Gastrocnemius medialis (tissue), 4 donors: ENCODE data around the gene CLSTN3.
"Not testable (repeated sequence)": the region's sequence is repeated elsewhere in the genome, so short reads cannot be mapped to it uniquely, and the experiment has no call there.

Experiments used
- CTCF ChIP-seq, 5 experiments: fragments of 450-650 bp in 3 of 5; fragments of 200-600 bp in 2 of 5; sonication (generic) in 2 of 5; IDR thresholded peaks in 4 of 5; conservative IDR thresholded peaks in 1 of 5; 1 replicate in 4 of 5; 2 replicates in 1 of 5; pipeline ENCODE4 v1.5.1; 2016 to 2019; ENCODE audit warnings: antibody characterized with exemption in 5 of 5, mild to moderate bottlenecking in 3 of 5, moderate library complexity in 3 of 5
- POLR2A ChIP-seq, 2 donors: fragments of 450-650 bp; IDR thresholded peaks; one replicate each; pipeline ENCODE4 v1.6.1; 2017; ENCODE audit warnings: antibody characterized with exemption in 2 of 2, mild to moderate bottlenecking in 2 of 2, moderate library complexity in 2 of 2

- TF ChIP-seq CTCF (IDR thresholded peaks at IDR 0.05 in 4 of 5, conservative IDR thresholded peaks at IDR 0.05 in 1 of 5); POLR2A (IDR thresholded peaks at IDR 0.05): not testable (repeated sequence)
Measured at GRCh38 chr12:7186058-7186457, 55.9 kb downstream of the CLSTN3 start.
